Measurements from ENCODE around the gene NANOS3. TPM values are rescaled to one million over a fixed set of nuclear protein-coding genes. Genes with fewer than 3 reads are reported as not detected.

The NANOS3 gene
- total and polyA plus RNA-seq, 9 of the 15 experiments (the other 6 are each of a cell fraction or from before 2014, with no cell fraction given), result not detected

DNA sequence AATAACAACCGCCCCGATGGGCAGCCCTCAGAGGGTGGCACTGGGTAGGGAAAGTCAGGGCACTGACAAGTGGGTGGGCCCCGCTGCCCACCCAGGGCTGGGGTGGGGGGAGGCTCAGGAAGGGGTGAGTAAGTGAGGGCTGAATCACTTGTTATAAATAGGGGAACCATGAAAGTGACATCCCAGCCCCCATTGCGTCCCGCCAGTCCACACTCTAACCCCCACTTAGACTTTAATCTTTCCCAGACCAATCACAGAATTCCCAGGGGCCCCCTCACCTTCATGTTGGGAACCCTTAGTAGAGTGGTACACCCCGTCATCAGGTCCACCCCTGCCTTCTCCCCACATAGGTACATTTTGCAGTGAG lies 37.0 kb upstream of the NANOS3 start (continued):
- TF ChIP-seq, protein P1, sequence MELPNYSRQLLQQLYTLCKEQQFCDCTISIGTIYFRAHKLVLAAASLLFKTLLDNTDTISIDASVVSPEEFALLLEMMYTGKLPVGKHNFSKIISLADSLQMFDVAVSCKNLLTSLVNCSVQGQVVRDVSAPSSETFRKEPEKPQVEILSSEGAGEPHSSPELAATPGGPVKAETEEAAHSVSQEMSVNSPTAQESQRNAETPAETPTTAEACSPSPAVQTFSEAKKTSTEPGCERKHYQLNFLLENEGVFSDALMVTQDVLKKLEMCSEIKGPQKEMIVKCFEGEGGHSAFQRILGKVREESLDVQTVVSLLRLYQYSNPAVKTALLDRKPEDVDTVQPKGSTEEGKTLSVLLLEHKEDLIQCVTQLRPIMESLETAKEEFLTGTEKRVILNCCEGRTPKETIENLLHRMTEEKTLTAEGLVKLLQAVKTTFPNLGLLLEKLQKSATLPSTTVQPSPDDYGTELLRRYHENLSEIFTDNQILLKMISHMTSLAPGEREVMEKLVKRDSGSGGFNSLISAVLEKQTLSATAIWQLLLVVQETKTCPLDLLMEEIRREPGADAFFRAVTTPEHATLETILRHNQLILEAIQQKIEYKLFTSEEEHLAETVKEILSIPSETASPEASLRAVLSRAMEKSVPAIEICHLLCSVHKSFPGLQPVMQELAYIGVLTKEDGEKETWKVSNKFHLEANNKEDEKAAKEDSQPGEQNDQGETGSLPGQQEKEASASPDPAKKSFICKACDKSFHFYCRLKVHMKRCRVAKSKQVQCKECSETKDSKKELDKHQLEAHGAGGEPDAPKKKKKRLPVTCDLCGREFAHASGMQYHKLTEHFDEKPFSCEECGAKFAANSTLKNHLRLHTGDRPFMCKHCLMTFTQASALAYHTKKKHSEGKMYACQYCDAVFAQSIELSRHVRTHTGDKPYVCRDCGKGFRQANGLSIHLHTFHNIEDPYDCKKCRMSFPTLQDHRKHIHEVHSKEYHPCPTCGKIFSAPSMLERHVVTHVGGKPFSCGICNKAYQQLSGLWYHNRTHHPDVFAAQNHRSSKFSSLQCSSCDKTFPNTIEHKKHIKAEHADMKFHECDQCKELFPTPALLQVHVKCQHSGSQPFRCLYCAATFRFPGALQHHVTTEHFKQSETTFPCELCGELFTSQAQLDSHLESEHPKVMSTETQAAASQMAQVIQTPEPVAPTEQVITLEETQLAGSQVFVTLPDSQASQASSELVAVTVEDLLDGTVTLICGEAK (IDR thresholded peaks at IDR 0.05), result no peak; the same call in 1 of the 2 replicates
- TF ChIP-seq, protein P1 (CRISPR knock-in tag; IDR thresholded peaks at IDR 0.05), result no peak
- TF ChIP-seq IRF2 (CRISPR knock-in tag; IDR thresholded peaks at IDR 0.05) (no peak), NFE2 (IDR thresholded peaks at IDR 0.05; ENCODE audit: low read depth) (no peak), TRIM28 (IDR thresholded peaks at IDR 0.05) (no peak), SMAD3 (CRISPR knock-in tag; conservative IDR thresholded peaks at IDR 0.05) (no peak), FOXJ2 (tag; IDR thresholded peaks at IDR 0.05) (no peak), KLF1 (tag; IDR thresholded peaks at IDR 0.05) (no peak), SAFB (IDR thresholded peaks at IDR 0.05; ENCODE audit: borderline replicate concordance, low read depth, low read length) (no peak), ZNF24 (IDR thresholded peaks at IDR 0.05) (no peak), NR2C1 (IDR thresholded peaks at IDR 0.05) (no peak), NR2C1 (tag; IDR thresholded peaks at IDR 0.05) (0 out of 2 replicates have a peak, but pooled peaks have one; percentile 17), MTA3 (IDR thresholded peaks at IDR 0.05; ENCODE audit: borderline replicate concordance) (no peak; the same call in 1 of the 2 replicates), POLR2B (IDR thresholded peaks at IDR 0.05; ENCODE audit: low read depth, partially characterized antibody) (no peak), GTF2E2 (tag; IDR thresholded peaks at IDR 0.05) (no peak), SRSF1 (IDR thresholded peaks at IDR 0.05; ENCODE audit: low read depth, low read length) (no peak)
- TF ChIP-seq, protein P2, sequence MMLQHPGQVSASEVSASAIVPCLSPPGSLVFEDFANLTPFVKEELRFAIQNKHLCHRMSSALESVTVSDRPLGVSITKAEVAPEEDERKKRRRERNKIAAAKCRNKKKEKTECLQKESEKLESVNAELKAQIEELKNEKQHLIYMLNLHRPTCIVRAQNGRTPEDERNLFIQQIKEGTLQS (IDR thresholded peaks at IDR 0.05), result no peak
- TF ChIP-seq, protein P2 (CRISPR knock-in tag; conservative IDR thresholded peaks at IDR 0.05), result no peak
